Mammary epithelial cell (primary cell): ENCODE results near the gene GALNT13.

Experiments used
- EZH2 ChIP-seq: IDR thresholded peaks from 2 replicates; pipeline ENCODE4 v1.6.1; 2012; ENCODE audit warnings: low read length, inconsistent platforms, borderline replicate concordance
- TF ChIP-seq, protein P1 (sequence below), 2 donors: IDR thresholded peaks in 1 of 2; conservative IDR thresholded peaks in 1 of 2; 2 replicates each; pipeline ENCODE4 v1.5.1; 2011 to 2012; ENCODE audit warnings: inconsistent platforms in 2 of 2, low read length in 2 of 2, mild to moderate bottlenecking in 2 of 2, control low read depth in 1 of 2, low read depth in 1 of 2; ENCODE audit not compliant: insufficient read depth in 1 of 2; ENCODE audit errors: extremely low read depth in 1 of 2

GRCh38 chr2:154370873-154371272, 499.2 kb downstream of the GALNT13 start:
- TF ChIP-seq, protein P1, sequence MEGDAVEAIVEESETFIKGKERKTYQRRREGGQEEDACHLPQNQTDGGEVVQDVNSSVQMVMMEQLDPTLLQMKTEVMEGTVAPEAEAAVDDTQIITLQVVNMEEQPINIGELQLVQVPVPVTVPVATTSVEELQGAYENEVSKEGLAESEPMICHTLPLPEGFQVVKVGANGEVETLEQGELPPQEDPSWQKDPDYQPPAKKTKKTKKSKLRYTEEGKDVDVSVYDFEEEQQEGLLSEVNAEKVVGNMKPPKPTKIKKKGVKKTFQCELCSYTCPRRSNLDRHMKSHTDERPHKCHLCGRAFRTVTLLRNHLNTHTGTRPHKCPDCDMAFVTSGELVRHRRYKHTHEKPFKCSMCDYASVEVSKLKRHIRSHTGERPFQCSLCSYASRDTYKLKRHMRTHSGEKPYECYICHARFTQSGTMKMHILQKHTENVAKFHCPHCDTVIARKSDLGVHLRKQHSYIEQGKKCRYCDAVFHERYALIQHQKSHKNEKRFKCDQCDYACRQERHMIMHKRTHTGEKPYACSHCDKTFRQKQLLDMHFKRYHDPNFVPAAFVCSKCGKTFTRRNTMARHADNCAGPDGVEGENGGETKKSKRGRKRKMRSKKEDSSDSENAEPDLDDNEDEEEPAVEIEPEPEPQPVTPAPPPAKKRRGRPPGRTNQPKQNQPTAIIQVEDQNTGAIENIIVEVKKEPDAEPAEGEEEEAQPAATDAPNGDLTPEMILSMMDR (conservative IDR thresholded peaks at IDR 0.05 in 1 of 2, IDR thresholded peaks at IDR 0.05 in 1 of 2; ENCODE audit: extremely low read depth in 1 of 2, insufficient read depth in 1 of 2, low read depth in 1 of 2, low read length in 2 of 2), result no peak
- no peak for TF ChIP-seq EZH2
